HepG2 (cell line): Measurements from ENCODE around the gene DCTN1. TPM values are rescaled to one million over a fixed set of nuclear protein-coding genes. Genes with fewer than 3 reads are reported as not detected.

Experiments
- AGO2 ChIP-seq: fragments of 200-400 bp; formaldehyde crosslinking; optimal IDR thresholded peaks from 2 replicates; pipeline ENCODE3; 2017; ENCODE audit warnings: mild to moderate bottlenecking, low read depth, low read length, moderate library complexity
- FLYWCH1 ChIP-seq: sonication (generic); formaldehyde crosslinking; IDR thresholded peaks from 2 replicates; pipeline ENCODE4 v1.8.1; 2023; ENCODE audit warnings: mild to moderate bottlenecking, missing genetic modification reagents
- FOSL1 ChIP-seq: sonication (generic); formaldehyde crosslinking; IDR thresholded peaks from 2 replicates; pipeline ENCODE4 v1.9.0; 2021; ENCODE audit warnings: missing genetic modification reagents, borderline replicate concordance
- HNF4A ChIP-seq: sonication (generic); formaldehyde crosslinking; IDR thresholded peaks from 2 replicates; pipeline ENCODE4 v1.4.0; 2020; ENCODE audit warnings: missing genetic modification reagents
- MBD4 ChIP-seq: IDR thresholded peaks from 2 replicates; pipeline ENCODE4 v1.6.1; 2012; ENCODE audit warnings: low read length, inconsistent platforms, borderline replicate concordance
- NFRKB ChIP-seq: fragments of 450-650 bp; IDR thresholded peaks from 2 replicates; pipeline ENCODE4 v1.6.1; 2017
- NFYC ChIP-seq: IDR thresholded peaks from 2 replicates; pipeline ENCODE4 v1.6.1; 2016; ENCODE audit warnings: missing genetic modification reagents, missing compliant biosample characterization
- NKX3-1 ChIP-seq: sonication (generic); formaldehyde crosslinking; IDR thresholded peaks from 2 replicates; pipeline ENCODE4 v1.5.0; 2020; ENCODE audit warnings: missing genetic modification reagents
- NR2F2 ChIP-seq: IDR thresholded peaks from 2 replicates; pipeline ENCODE4 v1.6.1; 2012; ENCODE audit warnings: low read depth, inconsistent platforms, borderline replicate concordance
- PHF8 ChIP-seq: sonication (generic); formaldehyde crosslinking; IDR thresholded peaks from 2 replicates; pipeline ENCODE4 v1.5.0; 2020; ENCODE audit warnings: missing genetic modification reagents
- SAFB2 ChIP-seq: sonication (generic); formaldehyde crosslinking; IDR thresholded peaks from 2 replicates; pipeline ENCODE4 v1.5.1; 2020; ENCODE audit warnings: missing genetic modification reagents, low read depth, mild to moderate bottlenecking, borderline replicate concordance
- SATB2 ChIP-seq: sonication (generic); formaldehyde crosslinking; IDR thresholded peaks from 2 replicates; pipeline ENCODE4 v1.5.0; 2020; ENCODE audit warnings: missing genetic modification reagents
- SMAD1 ChIP-seq: sonication (generic); formaldehyde crosslinking; IDR thresholded peaks from 2 replicates; pipeline ENCODE4 v1.4.0; 2020; ENCODE audit warnings: missing genetic modification reagents, low read depth, mild to moderate bottlenecking, borderline replicate concordance
- TEAD2 ChIP-seq: sonication (generic); formaldehyde crosslinking; IDR thresholded peaks from 2 replicates; pipeline ENCODE4 v1.9.0; 2021; ENCODE audit warnings: missing genetic modification reagents
- TOPORS ChIP-seq: sonication (generic); formaldehyde crosslinking; IDR thresholded peaks from 2 replicates; pipeline ENCODE4 v1.8.0; 2023; ENCODE audit warnings: mild to moderate bottlenecking, missing genetic modification reagents
- ZHX2 ChIP-seq, 2 experiments: sonication (generic) in 1 of 2; formaldehyde crosslinking in 1 of 2; IDR thresholded peaks; 2 replicates each; pipeline versions ENCODE4 v1.6.1 to v1.9.0; 2014 to 2022; ENCODE audit warnings: antibody characterized with exemption in 1 of 2, borderline replicate concordance in 1 of 2, inconsistent platforms in 1 of 2, low read depth in 1 of 2, missing genetic modification reagents in 1 of 2
- ZNF564 ChIP-seq: sonication (generic); formaldehyde crosslinking; IDR thresholded peaks from 2 replicates; pipeline ENCODE4 v1.8.1; 2023; ENCODE audit warnings: mild to moderate bottlenecking, missing genetic modification reagents
- ZNF816 ChIP-seq: sonication (generic); formaldehyde crosslinking; IDR thresholded peaks from 2 replicates; pipeline ENCODE4 v1.8.0; 2022; ENCODE audit warnings: missing genetic modification reagents, mild to moderate bottlenecking, borderline replicate concordance
- ZSCAN22 ChIP-seq: sonication (generic); formaldehyde crosslinking; IDR thresholded peaks from 2 replicates; pipeline ENCODE4 v1.4.0; 2020; ENCODE audit warnings: mild to moderate bottlenecking, missing genetic modification reagents
- polyA plus RNA-seq, 8 experiments: library from polyadenylated mRNA; depleted of rRNA in 3 of 8; stranded (reverse) in 7 of 8; unstranded in 1 of 8; fragments of >200 nt; fragmentation: Illumina TruSeq in 4 of 8; extraction: Trizol in 4 of 8; gene quantifications; 2 replicates each; pipeline versions ENCODE4 v1.2.1 to v1.2.3, GENCODE V29; 2011 to 2016; ENCODE audit warnings: low read depth in 4 of 8, missing spikeins in 1 of 8, mixed read lengths in 1 of 8; ENCODE audit not compliant: insufficient read depth in 1 of 8
- total RNA-seq, 5 experiments: library from RNA; depleted of rRNA; stranded (reverse); fragments of >200 nt; fragmentation: Illumina TruSeq; extraction: Trizol; gene quantifications; 2 replicates each; pipeline ENCODE4 v1.2.3, GENCODE V29; 2016; ENCODE audit warnings: low read depth in 1 of 5

The DCTN1 gene
- total and polyA plus RNA-seq, 2 of the 13 experiments (the other 11 are each of a cell fraction or from before 2014, with no cell fraction given): 73.2 to 122 TPM

DNA sequence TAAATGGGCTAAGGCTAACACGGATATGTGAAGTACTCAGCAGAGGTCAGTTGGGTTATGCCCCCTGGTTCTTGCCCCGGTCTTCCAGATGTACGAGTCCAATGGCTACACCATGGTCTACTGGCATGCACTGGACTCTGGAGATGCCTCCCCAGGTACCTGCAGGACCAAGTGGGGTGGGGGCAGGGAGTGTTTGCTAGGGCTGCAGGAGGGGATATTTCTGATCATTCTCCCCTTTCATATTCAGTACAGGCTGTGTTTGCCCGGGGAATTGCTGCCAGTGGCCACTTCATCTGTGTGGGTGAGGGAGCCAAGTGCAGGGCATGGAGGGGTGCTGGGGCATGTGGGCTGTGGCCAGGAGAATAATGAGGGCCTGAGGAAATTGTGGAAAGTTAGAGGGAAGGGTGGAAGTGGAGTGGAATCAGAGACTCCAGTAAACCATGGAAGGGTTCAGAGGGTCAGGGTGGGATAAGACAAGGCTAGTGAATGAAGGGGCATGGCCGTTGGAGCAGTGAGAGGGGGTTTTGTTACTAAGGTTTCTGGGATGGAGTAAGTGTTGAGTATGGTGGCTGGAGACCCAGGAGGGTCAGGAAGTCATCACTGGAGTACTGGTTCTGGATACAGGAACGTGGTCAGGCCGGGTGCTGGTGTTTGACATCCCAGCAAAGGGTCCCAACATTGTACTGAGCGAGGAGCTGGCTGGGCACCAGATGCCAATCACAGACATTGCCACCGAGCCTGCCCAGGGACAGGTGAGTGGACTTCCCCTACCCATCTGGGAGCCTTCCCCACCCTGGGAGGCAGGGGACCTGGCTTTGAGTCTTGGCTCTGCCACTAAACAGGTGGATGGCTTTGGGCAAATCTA is 43.4 kb upstream of the DCTN1 start (continued):
- TF ChIP-seq ZSCAN22 (no peak), NR2F2 (no peak), SMAD1 (no peak), MBD4 (peak; percentile 21; the same call in 1 of the 2 replicates), PHF8 (CRISPR knock-in tag) (0 out of 2 replicates have a peak, but pooled peaks have one; percentile 9), TEAD2 (CRISPR knock-in tag) (no peak), ZNF816 (CRISPR knock-in tag) (0 out of 2 replicates have a peak, but pooled peaks have one; percentile 1), NFYC (CRISPR knock-in tag) (0 out of 2 replicates have a peak, but pooled peaks have one; percentile 10), FLYWCH1 (no peak), AGO2 (peak; percentile 96), ZHX2 (IDR thresholded peaks at IDR 0.05; ENCODE audit: low read depth) (no peak), ZHX2 (CRISPR knock-in tag; IDR thresholded peaks at IDR 0.05; ENCODE audit: borderline replicate concordance) (no peak), NKX3-1 (CRISPR knock-in tag) (no peak), TOPORS (0 out of 2 replicates have a peak, but pooled peaks have one; percentile 2), HNF4A (CRISPR knock-in tag) (no peak), SAFB2 (CRISPR knock-in tag) (no peak), NFRKB (no peak), ZNF564 (CRISPR knock-in tag) (no peak), FOSL1 (no peak), SATB2 (CRISPR knock-in tag) (no peak)
